Muscle layer of duodenum (tissue), 2 donors: ENCODE measurements around the gene TFCP2.

ENCODE experiments used
- H3K27ac ChIP-seq: one replicate; pipeline ENCODE4 v1.7.0; 2013; ENCODE audit warnings: mild to moderate bottlenecking, low read length
- H3K27me3 ChIP-seq: one replicate; pipeline ENCODE4 v1.7.0; 2013; ENCODE audit warnings: low read depth, mild to moderate bottlenecking, control low read depth, low read length
- H3K36me3 ChIP-seq, 2 donors: one replicate each; pipeline ENCODE4 v1.7.0; 2013; ENCODE audit warnings: low read length in 2 of 2, control low read depth in 1 of 2, mild to moderate bottlenecking in 1 of 2; ENCODE audit not compliant: insufficient read depth in 2 of 2, control insufficient read depth in 1 of 2
- H3K4me1 ChIP-seq, 2 donors: one replicate each; pipeline ENCODE4 v1.7.0; 2013; ENCODE audit warnings: low read length in 2 of 2, mild to moderate bottlenecking in 2 of 2, control low read depth in 1 of 2, moderate library complexity in 1 of 2; ENCODE audit not compliant: insufficient read depth in 2 of 2, control insufficient read depth in 1 of 2
- H3K4me3 ChIP-seq, 2 donors: one replicate each; pipeline ENCODE4 v1.7.0; 2013; ENCODE audit warnings: low read length in 2 of 2, low read depth in 1 of 2, mild to moderate bottlenecking in 1 of 2
- H3K9me3 ChIP-seq, 2 donors: one replicate each; pipeline ENCODE4 v1.7.0; 2013; ENCODE audit warnings: low read length in 2 of 2, control low read depth in 1 of 2, mild to moderate bottlenecking in 1 of 2; ENCODE audit not compliant: control insufficient read depth in 1 of 2
- donor health status: healthy.

TFCP2 gene

GRCh38 chr12:51077930-51078329 lies 95.0 kb downstream of the TFCP2 start:
- no peak overlapping the region for H3K4me3 ChIP-seq
- peak overlapping the region; percentile 0 for H3K27ac ChIP-seq
- no peaks in the 10 kb centered on the region for H3K27me3 ChIP-seq
- peaks cover 1 to 8% of the 10 kb centered on the region in 2 donors for H3K36me3 ChIP-seq
- H3K4me1 ChIP-seq, result peaks cover 16 to 33% of the 10 kb centered on the region in 2 donors
- H3K9me3 ChIP-seq, result no peaks in the 10 kb centered on the region

- no peaks in the 10 kb centered on the region for H3K9me3 ChIP-seq
- H3K4me3 ChIP-seq, result no peak overlapping the region
- peaks cover 8 to 26% of the 10 kb centered on the region in 2 donors for H3K4me1 ChIP-seq
- H3K27ac ChIP-seq, result no peak overlapping the region
- peaks cover 12% of the 10 kb centered on the region in 2 donors for H3K36me3 ChIP-seq
- no peaks in the 10 kb centered on the region for H3K27me3 ChIP-seq
Observed at GRCh38 chr12:51076236-51076930, 96.6 kb downstream of the TFCP2 start.

- no peaks in the 10 kb centered on the region for H3K27me3 ChIP-seq
- no peaks in the 10 kb centered on the region for H3K9me3 ChIP-seq
- no peak overlapping the region for H3K4me3 ChIP-seq
- H3K36me3 ChIP-seq, result peaks cover 12 to 13% of the 10 kb centered on the region in 2 donors
- no peak overlapping the region for H3K27ac ChIP-seq
- H3K4me1 ChIP-seq, result peaks cover 7 to 24% of the 10 kb centered on the region in 2 donors
Observed at GRCh38 chr12:51075390-51075789, 97.5 kb downstream of the TFCP2 start.

GRCh38 chr12:51071663-51072062 lies 101.3 kb downstream of the TFCP2 start:
- H3K27me3 ChIP-seq, result no peaks in the 10 kb centered on the region
- H3K27ac ChIP-seq, result peak overlapping the region; percentile 0
- peaks cover 6 to 13% of the 10 kb centered on the region in 2 donors for H3K4me1 ChIP-seq
- H3K9me3 ChIP-seq, result no peaks in the 10 kb centered on the region
- peaks cover 32 to 40% of the 10 kb centered on the region in 2 donors for H3K36me3 ChIP-seq
- no peak overlapping the region for H3K4me3 ChIP-seq

GRCh38 chr12:51070004-51070403 lies 102.9 kb downstream of the TFCP2 start:
- Histone ChIP-seq H3K36me3 (peaks cover 35 to 53% of the 10 kb centered on the region in 2 donors), H3K4me3 (no peak overlapping the region), H3K27ac (no peak overlapping the region), H3K4me1 (no peaks in the 10 kb centered on the region), H3K27me3 (no peaks in the 10 kb centered on the region), H3K9me3 (no peaks in the 10 kb centered on the region)

GRCh38 chr12:51067771-51068170 lies 105.2 kb downstream of the TFCP2 start:
- H3K4me1 ChIP-seq, result no peaks in the 10 kb centered on the region
- H3K4me3 ChIP-seq, result no peak overlapping the region
- H3K9me3 ChIP-seq, result no peaks in the 10 kb centered on the region
- no peak overlapping the region for H3K27ac ChIP-seq
- H3K27me3 ChIP-seq, result no peaks in the 10 kb centered on the region
- peaks cover 52 to 65% of the 10 kb centered on the region in 2 donors for H3K36me3 ChIP-seq

GRCh38 chr12:51067229-51067628 lies 105.7 kb downstream of the TFCP2 start:
- no peaks in the 10 kb centered on the region for H3K4me1 ChIP-seq
- no peak overlapping the region for H3K4me3 ChIP-seq
- H3K27ac ChIP-seq, result no peak overlapping the region
- no peaks in the 10 kb centered on the region for H3K27me3 ChIP-seq
- peaks cover 54 to 67% of the 10 kb centered on the region in 2 donors for H3K36me3 ChIP-seq
- H3K9me3 ChIP-seq, result no peaks in the 10 kb centered on the region

- H3K27me3 ChIP-seq, result no peaks in the 10 kb centered on the region
- no peaks in the 10 kb centered on the region for H3K4me1 ChIP-seq
- no peak overlapping the region for H3K27ac ChIP-seq
- H3K36me3 ChIP-seq, result peaks cover 58 to 76% of the 10 kb centered on the region in 2 donors
- no peak overlapping the region for H3K4me3 ChIP-seq
- no peaks in the 10 kb centered on the region for H3K9me3 ChIP-seq
Observed at GRCh38 chr12:51065530-51065929, 107.4 kb downstream of the TFCP2 start.

- H3K9me3 ChIP-seq, result no peaks in the 10 kb centered on the region
- H3K4me3 ChIP-seq, result no peak overlapping the region
- peaks cover 71 to 86% of the 10 kb centered on the region in 2 donors for H3K36me3 ChIP-seq
- H3K4me1 ChIP-seq, result no peaks in the 10 kb centered on the region
- no peak overlapping the region for H3K27ac ChIP-seq
- H3K27me3 ChIP-seq, result no peaks in the 10 kb centered on the region
Observed at GRCh38 chr12:51062631-51063397, 110.1 kb downstream of the TFCP2 start.

- peaks cover 65 to 85% of the 10 kb centered on the region in 2 donors for H3K36me3 ChIP-seq
- no peak overlapping the region for H3K27ac ChIP-seq
- no peak overlapping the region for H3K4me3 ChIP-seq
- H3K27me3 ChIP-seq, result no peaks in the 10 kb centered on the region
- no peaks in the 10 kb centered on the region for H3K9me3 ChIP-seq
- H3K4me1 ChIP-seq, result no peaks in the 10 kb centered on the region
Observed at GRCh38 chr12:51059086-51059485, 113.8 kb downstream of the TFCP2 start.

- Histone ChIP-seq H3K27me3 (no peaks in the 10 kb centered on the region), H3K9me3 (no peaks in the 10 kb centered on the region), H3K4me3 (no peak overlapping the region), H3K4me1 (no peaks in the 10 kb centered on the region), H3K27ac (no peak overlapping the region), H3K36me3 (peaks cover 51 to 79% of the 10 kb centered on the region in 2 donors)
Observed at GRCh38 chr12:51056242-51056641, 116.7 kb downstream of the TFCP2 start.
